ENCODE results near the gene PPP1R3C.

The PPP1R3C gene

DNA sequence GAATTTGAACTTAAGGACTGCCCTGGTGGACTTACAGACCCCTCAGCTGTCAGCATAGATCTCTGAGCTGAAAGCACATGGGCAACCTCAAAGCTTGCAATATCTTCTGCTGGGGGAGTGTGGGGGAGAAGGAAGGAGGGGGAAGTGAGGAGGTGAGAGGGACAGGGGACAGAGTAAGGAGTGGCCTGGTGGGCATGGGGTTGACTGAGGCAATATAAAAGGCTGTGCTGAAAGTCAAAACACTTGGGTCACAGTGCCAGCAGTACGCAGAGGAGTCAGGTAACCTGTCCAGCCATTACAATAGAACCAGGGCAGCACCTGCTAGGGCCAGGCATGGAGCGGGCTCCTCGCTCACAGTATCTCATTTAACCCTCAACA is 43.2 kb downstream of the PPP1R3C start:
- Histone ChIP-seq H3K4me1 (ENCODE audit: control insufficient read depth, insufficient read depth, low read length) (peaks cover 32% of the 10 kb centered on the region), H3K36me3 (ENCODE audit: control insufficient read depth in 2 of 2, insufficient read depth in 1 of 2, low read length in 2 of 2) (no peaks in the 10 kb centered on the region), H3K27ac (ENCODE audit: extremely low read depth, low read depth, low read length) (no peak overlapping the region), H3K4me3 (ENCODE audit: low read depth, low read length) (no peak overlapping the region), H3K9me3 (ENCODE audit: control insufficient read depth, insufficient read depth, low read depth, low read length) (no peaks in the 10 kb centered on the region)
- TF ChIP-seq ZFHX2 (tag by site-specific recombination; conservative IDR thresholded peaks at IDR 0.05) (0 out of 2 replicates have a peak, but pooled peaks have one; percentile 14), ZNF18 (tag by site-specific recombination; IDR thresholded peaks at IDR 0.05) (no peak), ZNF76 (tag by site-specific recombination; IDR thresholded peaks at IDR 0.05; ENCODE audit: borderline replicate concordance, low read depth) (no peak), FEZF1 (tag by site-specific recombination; IDR thresholded peaks at IDR 0.05) (0 out of 2 replicates have a peak, but pooled peaks have one; percentile 1), ZNF398 (tag by site-specific recombination; IDR thresholded peaks at IDR 0.05) (peak; percentile 57; the same call in 1 of the 2 replicates), ZNF664 (tag by site-specific recombination; IDR thresholded peaks at IDR 0.05) (peak; percentile 81; the same call in 1 of the 2 replicates)
- CTCF ChIA-PET = interaction anchor here (0.8 to 1.5 kb wide), 2 partner anchors 37 to 43 kb away, joined by 3 to 5 read pairs; partner anchors contain the start of gene PPP1R3C
- POLR2A ChIA-PET = no interaction called here

GRCh38 chr10:91589015-91589657 is 43.7 kb downstream of the PPP1R3C start:
- no peak overlapping the region for H3K27ac ChIP-seq (ENCODE audit: extremely low read depth, low read depth, low read length)
- no peak overlapping the region for H3K4me3 ChIP-seq (ENCODE audit: low read depth, low read length)
- ChIA-PET POLR2A (no interaction called here), CTCF (interaction anchor here (0.8 to 1.5 kb wide), 2 partner anchors 37 to 43 kb away, joined by 3 to 5 read pairs; partner anchors contain the start of gene PPP1R3C)
- H3K36me3 ChIP-seq (ENCODE audit: control insufficient read depth in 2 of 2, insufficient read depth in 1 of 2, low read length in 2 of 2) = no peaks in the 10 kb centered on the region
- no peaks in the 10 kb centered on the region for H3K9me3 ChIP-seq (ENCODE audit: control insufficient read depth, insufficient read depth, low read depth, low read length)
- peak; percentile 42; the same call in 1 of the 2 replicates for TF ChIP-seq SCRT1 (tag by site-specific recombination; IDR thresholded peaks at IDR 0.05; ENCODE audit: borderline replicate concordance)
- TF ChIP-seq FEZF1 (tag by site-specific recombination; IDR thresholded peaks at IDR 0.05) = 0 out of 2 replicates have a peak, but pooled peaks have one; percentile 12
- TF ChIP-seq GLI4 (tag by site-specific recombination; IDR thresholded peaks at IDR 0.05) = no peak
- TF ChIP-seq ZNF335 (tag by site-specific recombination; conservative IDR thresholded peaks at IDR 0.05) = peak; percentile 15; the same call in 1 of the 2 replicates
- TF ChIP-seq, protein P1, sequence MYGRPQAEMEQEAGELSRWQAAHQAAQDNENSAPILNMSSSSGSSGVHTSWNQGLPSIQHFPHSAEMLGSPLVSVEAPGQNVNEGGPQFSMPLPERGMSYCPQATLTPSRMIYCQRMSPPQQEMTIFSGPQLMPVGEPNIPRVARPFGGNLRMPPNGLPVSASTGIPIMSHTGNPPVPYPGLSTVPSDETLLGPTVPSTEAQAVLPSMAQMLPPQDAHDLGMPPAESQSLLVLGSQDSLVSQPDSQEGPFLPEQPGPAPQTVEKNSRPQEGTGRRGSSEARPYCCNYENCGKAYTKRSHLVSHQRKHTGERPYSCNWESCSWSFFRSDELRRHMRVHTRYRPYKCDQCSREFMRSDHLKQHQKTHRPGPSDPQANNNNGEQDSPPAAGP (tag by site-specific recombination; IDR thresholded peaks at IDR 0.05) = 0 out of 2 replicates have a peak, but pooled peaks have one; percentile 61
- no peak for TF ChIP-seq ZNF121 (tag by site-specific recombination; IDR thresholded peaks at IDR 0.05)
- peak; percentile 92 for TF ChIP-seq SP7 (tag by site-specific recombination; IDR thresholded peaks at IDR 0.05)
- TF ChIP-seq ZNF692 (tag by site-specific recombination; IDR thresholded peaks at IDR 0.05) = peak; percentile 10; the same call in 1 of the 2 replicates
- peaks cover 32% of the 10 kb centered on the region for H3K4me1 ChIP-seq (ENCODE audit: control insufficient read depth, insufficient read depth, low read length)
